ENCODE data around the gene DYSF.

Gene DYSF

GRCh38 chr2:71730785-71731383 lies 277.5 kb downstream of the DYSF start:
- H3K4me1 ChIP-seq (ENCODE audit: control insufficient read depth, insufficient read depth, low read length): no peaks in the 10 kb centered on the region
- no peak overlapping the region for H3K27ac ChIP-seq (ENCODE audit: extremely low read depth, low read depth, low read length)
- H3K9me3 ChIP-seq (ENCODE audit: control insufficient read depth, insufficient read depth, low read depth, low read length): no peaks in the 10 kb centered on the region
- no peak overlapping the region for H3K4me3 ChIP-seq (ENCODE audit: low read depth, low read length)
- POLR2A ChIA-PET: no interaction called here
- no peaks in the 10 kb centered on the region for H3K36me3 ChIP-seq (ENCODE audit: control insufficient read depth in 2 of 2, insufficient read depth in 1 of 2, low read length in 2 of 2)
- TF ChIP-seq ZBTB21 (tag by site-specific recombination; IDR thresholded peaks at IDR 0.05) (no peak), OSR2 (tag by site-specific recombination; IDR thresholded peaks at IDR 0.05) (no peak), ZNF112 (tag by site-specific recombination; IDR thresholded peaks at IDR 0.05) (no peak)
- CTCF ChIA-PET: interaction anchor here (1.1 kb wide), 1 partner anchor 11 kb away, joined by 3 read pairs; no protein-coding TSS in a partner anchor

- ChIA-PET POLR2A (no interaction called here), CTCF (interaction anchor here (0.6 to 0.7 kb wide), 2 partner anchors 13 to 46 kb away, joined by 3 read pairs; no protein-coding TSS in a partner anchor)
- Histone ChIP-seq H3K4me3 (ENCODE audit: low read depth, low read length) (no peak overlapping the region), H3K36me3 (ENCODE audit: control insufficient read depth in 2 of 2, insufficient read depth in 1 of 2, low read length in 2 of 2) (no peaks in the 10 kb centered on the region), H3K9me3 (ENCODE audit: control insufficient read depth, insufficient read depth, low read depth, low read length) (no peaks in the 10 kb centered on the region), H3K27ac (ENCODE audit: extremely low read depth, low read depth, low read length) (no peak overlapping the region), H3K4me1 (ENCODE audit: control insufficient read depth, insufficient read depth, low read length) (no peaks in the 10 kb centered on the region)
- TF ChIP-seq ZNF830 (tag by site-specific recombination; IDR thresholded peaks at IDR 0.05; ENCODE audit: low read depth) (no peak), YY2 (tag by site-specific recombination; IDR thresholded peaks at IDR 0.05) (no peak), ZNF2 (tag by site-specific recombination; IDR thresholded peaks at IDR 0.05) (no peak), ZFP37 (tag by site-specific recombination; IDR thresholded peaks at IDR 0.05) (no peak), PRDM6 (tag by site-specific recombination; IDR thresholded peaks at IDR 0.05) (no peak), ZNF404 (tag by site-specific recombination; IDR thresholded peaks at IDR 0.05) (no peak), ZNF561 (tag by site-specific recombination; IDR thresholded peaks at IDR 0.05; ENCODE audit: borderline replicate concordance) (no peak), EGR2 (tag by site-specific recombination; IDR thresholded peaks at IDR 0.05; ENCODE audit: low read depth) (no peak)
Observed at GRCh38 chr2:71734620-71735019, 281.3 kb downstream of the DYSF start.

GRCh38 chr2:71735676-71736075 lies 282.3 kb downstream of the DYSF start:
- POLR2A ChIA-PET: no interaction called here
- no peaks in the 10 kb centered on the region for H3K36me3 ChIP-seq (ENCODE audit: control insufficient read depth in 2 of 2, insufficient read depth in 1 of 2, low read length in 2 of 2)
- CTCF ChIA-PET: no interaction called here
- no peaks in the 10 kb centered on the region for H3K4me1 ChIP-seq (ENCODE audit: control insufficient read depth, insufficient read depth, low read length)
- H3K9me3 ChIP-seq (ENCODE audit: control insufficient read depth, insufficient read depth, low read depth, low read length): no peaks in the 10 kb centered on the region
- H3K4me3 ChIP-seq (ENCODE audit: low read depth, low read length): no peak overlapping the region
- H3K27ac ChIP-seq (ENCODE audit: extremely low read depth, low read depth, low read length): no peak overlapping the region
- TF ChIP-seq ZNF513 (tag by site-specific recombination; IDR thresholded peaks at IDR 0.05): no peak
- no peak for TF ChIP-seq ZBTB48 (tag by site-specific recombination; IDR thresholded peaks at IDR 0.05)
- no peak for TF ChIP-seq ZNF645 (tag by site-specific recombination; IDR thresholded peaks at IDR 0.05)
- TF ChIP-seq TSHZ1 (tag by site-specific recombination; IDR thresholded peaks at IDR 0.05; ENCODE audit: borderline replicate concordance): no peak
- no peak for TF ChIP-seq KLF8 (tag by site-specific recombination; IDR thresholded peaks at IDR 0.05)
- no peak for TF ChIP-seq ZNF561 (tag by site-specific recombination; IDR thresholded peaks at IDR 0.05; ENCODE audit: borderline replicate concordance)
- no peak for TF ChIP-seq GLIS1 (tag by site-specific recombination; IDR thresholded peaks at IDR 0.05)
- no peak for TF ChIP-seq KLF10 (tag by site-specific recombination; IDR thresholded peaks at IDR 0.05)

All from HEK293 (cell line).